HepG2 (cell line): Measurements from ENCODE around the gene CPVL. TPM values are rescaled to one million over a fixed set of nuclear protein-coding genes. Genes with fewer than 3 reads are reported as not detected.

Experiments used
- ATAC-seq: fragments of 200-7000 bp; cut with Tn5 transposase; 3 replicates; pipeline ENCODE4 v1.9.1; 2020; ENCODE audit warnings: mild to moderate bottlenecking, moderate library complexity
- BruUV-seq: library from RNA; stranded (reverse); fragments of 400-500 nt; replicated peaks from 2 replicates; lab custom pipeline; 2021; lab: Mats Ljungman, UMichigan
- CTCF ChIA-PET: fragments of 300-600 bp; formaldehyde crosslinking; extraction: SDS; loops from one replicate; lab custom pipeline; 2021; ENCODE audit warnings: low total read pairs, inconsistent platforms, low intra/inter-chr PET ratio; lab: Yijun Ruan, JAX
- POLR2A ChIA-PET: fragments of 350-600 bp; sonication (Branson Sonifier 250); formaldehyde crosslinking; loops from one replicate; lab custom pipeline; 2020; ENCODE audit warnings: antibody characterized with exemption, inconsistent platforms; lab: Yijun Ruan, JAX
- DNase-seq: peaks from one replicate; pipeline ENCODE4 v3.0.0-alpha.2; 2015; ENCODE audit warnings: low spot score
- FAIRE-seq: peaks from 3 replicates; lab custom pipeline; 2011; peaks lifted over from hg19 to GRCh38; lab: Jason Lieb, UNC
- H2AFZ ChIP-seq: one replicate; pipeline ENCODE4 v1.6.1; 2011; ENCODE audit warnings: low read length, inconsistent platforms
- H3K27ac ChIP-seq: fragments of 300-600 bp; 3 replicates; pipeline ENCODE4 v1.8.0; 2011; ENCODE audit warnings: mixed run types, mild to moderate bottlenecking, mixed read lengths, low read length, inconsistent platforms; ENCODE audit not compliant: insufficient read depth; ENCODE audit errors: extremely low read length
- H3K27me3 ChIP-seq, 2 experiments: fragments of 200-600 bp in 1 of 2; 2 replicates in 1 of 2; 3 replicates in 1 of 2; pipeline versions ENCODE4 v1.6.0 to v1.8.0; 2011; ENCODE audit warnings: low read length in 2 of 2, mild to moderate bottlenecking in 2 of 2, moderate library complexity in 2 of 2, inconsistent platforms in 1 of 2; ENCODE audit not compliant: insufficient read depth in 2 of 2, control insufficient read depth in 1 of 2
- H3K36me3 ChIP-seq, 2 experiments: fragments of 200-600 bp in 1 of 2; replicated peaks in 1 of 2; 2 replicates in 1 of 2; 3 replicates in 1 of 2; pipeline versions ENCODE4 v1.5.1 to v1.8.0; 2011; ENCODE audit warnings: low read length in 2 of 2, inconsistent platforms in 1 of 2; ENCODE audit not compliant: insufficient read depth in 2 of 2, control insufficient read depth in 1 of 2
- H3K4me1 ChIP-seq: 2 replicates; pipeline ENCODE4 v1.5.1; 2012; ENCODE audit warnings: low read length, inconsistent platforms; ENCODE audit not compliant: insufficient read depth
- H3K4me2 ChIP-seq: 2 replicates; pipeline ENCODE4 v1.6.0; 2011; ENCODE audit warnings: low read depth, low read length, inconsistent platforms
- H3K4me3 ChIP-seq, 3 experiments: fragments of 200-600 bp in 1 of 3; sonication (generic), shearing (Covaris generic) in 1 of 3; replicated peaks in 1 of 3; 2 replicates each; pipeline ENCODE4 v1.5.1; 2011 to 2016; ENCODE audit warnings: low read length in 3 of 3, inconsistent platforms in 2 of 3, low read depth in 2 of 3, mild to moderate bottlenecking in 2 of 3, control low read depth in 1 of 3, mixed read lengths in 1 of 3; ENCODE audit not compliant: insufficient read depth in 1 of 3
- H3K79me2 ChIP-seq: one replicate; pipeline ENCODE4 v1.6.1; 2011; ENCODE audit warnings: low read length, inconsistent platforms; ENCODE audit not compliant: insufficient read depth
- H3K9ac ChIP-seq: 2 replicates; pipeline ENCODE4 v1.6.0; 2011; ENCODE audit warnings: mild to moderate bottlenecking, low read depth, low read length, inconsistent platforms; ENCODE audit not compliant: insufficient read depth
- H3K9me3 ChIP-seq: 2 replicates; pipeline ENCODE4 v1.5.1; 2012; ENCODE audit warnings: mild to moderate bottlenecking, low read length
- H4K20me1 ChIP-seq: 2 replicates; pipeline ENCODE4 v1.6.0; 2011; ENCODE audit warnings: inconsistent platforms, mild to moderate bottlenecking, low read length, moderate library complexity; ENCODE audit not compliant: insufficient read depth
- ARID3A ChIP-seq: IDR thresholded peaks from 2 replicates; pipeline ENCODE4 v1.6.1; 2012; ENCODE audit warnings: low read depth, low read length, improper control_type of control experiment
- ATF1 ChIP-seq: IDR thresholded peaks from 2 replicates; pipeline ENCODE4 v1.6.1; 2016; ENCODE audit warnings: mild to moderate bottlenecking, control low read depth
- BCL6 ChIP-seq: IDR thresholded peaks from 2 replicates; pipeline ENCODE4 v1.6.1; 2016; ENCODE audit warnings: missing genetic modification reagents, missing compliant biosample characterization
- FOXP4 ChIP-seq: sonication (generic); formaldehyde crosslinking; IDR thresholded peaks from 2 replicates; pipeline ENCODE4 v1.4.0; 2020; ENCODE audit warnings: missing genetic modification reagents
- HDAC2 ChIP-seq: sonication (generic); formaldehyde crosslinking; IDR thresholded peaks from 2 replicates; pipeline ENCODE4 v1.4.0; 2020; ENCODE audit warnings: missing genetic modification reagents
- MAF1 ChIP-seq: sonication (generic); formaldehyde crosslinking; IDR thresholded peaks from 2 replicates; pipeline ENCODE4 v1.5.0; 2020; ENCODE audit warnings: missing genetic modification reagents, borderline replicate concordance
- SKI ChIP-seq: fragments of 450-650 bp; IDR thresholded peaks from one replicate; pipeline ENCODE4 v1.6.1; 2018; ENCODE audit warnings: mild to moderate bottlenecking; ENCODE audit not compliant: partially characterized antibody
- ZNF614 ChIP-seq: IDR thresholded peaks from 2 replicates; pipeline ENCODE4 v1.6.1; 2018; ENCODE audit warnings: missing biosample characterization, missing genetic modification reagents, inconsistent platforms, borderline replicate concordance
- WGBS: methylation state at CpG from one replicate; pipeline ENCODE4 v1.1.6; 2017; ENCODE audit warnings: low lambda C conversion rate; 5-methylcytosine and 5-hydroxymethylcytosine counted together
- in situ Hi-C: cut with HindIII; loops from 2 replicates; pipeline ENCODE4 v1.10.0; 2017; ENCODE audit warnings: low pct_unique_long_range_greater_than_20kb; ENCODE audit not compliant: extremely low pct_ligation_motif_present
- intact Hi-C: fragments of 100-400 bp; cut with micrococcal nuclease; formaldehyde crosslinking; loops from one replicate; pipeline ENCODE4 v1.10.0; 2022; ENCODE audit not compliant: unreplicated experiment
- polyA plus RNA-seq, 8 experiments: library from polyadenylated mRNA; depleted of rRNA in 3 of 8; stranded (reverse) in 7 of 8; unstranded in 1 of 8; fragments of >200 nt; fragmentation: Illumina TruSeq in 4 of 8; extraction: Trizol in 4 of 8; gene quantifications; 2 replicates each; pipeline versions ENCODE4 v1.2.1 to v1.2.3, GENCODE V29; 2011 to 2016; ENCODE audit warnings: low read depth in 4 of 8, missing spikeins in 1 of 8, mixed read lengths in 1 of 8; ENCODE audit not compliant: insufficient read depth in 1 of 8
- total RNA-seq, 5 experiments: library from RNA; depleted of rRNA; stranded (reverse); fragments of >200 nt; fragmentation: Illumina TruSeq; extraction: Trizol; gene quantifications; 2 replicates each; pipeline ENCODE4 v1.2.3, GENCODE V29; 2016; ENCODE audit warnings: low read depth in 1 of 5
- TF ChIP-seq, protein P1 (sequence below): sonication (generic); formaldehyde crosslinking; IDR thresholded peaks from 2 replicates; pipeline ENCODE4 v1.5.0; 2020; ENCODE audit warnings: missing genetic modification reagents, mild to moderate bottlenecking, borderline replicate concordance

Gene CPVL
- total and polyA plus RNA-seq, 2 of the 13 experiments (the other 11 are each of a cell fraction or from before 2014, with no cell fraction given) = 59.2 to 294 TPM

- no peaks in the 10 kb centered on the region for H3K9me3 ChIP-seq
- no TSS peak for BruUV-seq
- no peaks in the 10 kb centered on the region for H3K79me2 ChIP-seq
- TF ChIP-seq BCL6 (no peak), ATF1 (CRISPR knock-in tag) (no peak), ZNF614 (CRISPR knock-in tag) (no peak), HDAC2 (CRISPR knock-in tag) (no peak)
- H4K20me1 ChIP-seq = no peaks in the 10 kb centered on the region
- H3K27me3 ChIP-seq = no peaks in the 10 kb centered on the region
- CTCF ChIA-PET = no interaction called here
- H3K4me2 ChIP-seq = no peak overlapping the region
- no peak for FAIRE-seq
- H3K36me3 ChIP-seq = no peaks in the 10 kb centered on the region
- intact Hi-C loops (no loop called here), in situ Hi-C loops (no loop called here)
- H3K4me1 ChIP-seq = peaks cover under 1% of the 10 kb centered on the region; the same call in 1 of the 2 replicates
- no peak overlapping the region for H3K9ac ChIP-seq
- H2AFZ ChIP-seq = no peak overlapping the region
- H3K4me3 ChIP-seq = no peak overlapping the region
- POLR2A ChIA-PET = no interaction called here
- DNase-seq = no peak
- no peak overlapping the region for H3K27ac ChIP-seq
- ATAC-seq = no peak
- WGBS = 91% methylated on average over 1 of the region's 1 CpG
Observed at GRCh38 chr7:28992798-28993197, 153.5 kb downstream of the CPVL start.

DNA sequence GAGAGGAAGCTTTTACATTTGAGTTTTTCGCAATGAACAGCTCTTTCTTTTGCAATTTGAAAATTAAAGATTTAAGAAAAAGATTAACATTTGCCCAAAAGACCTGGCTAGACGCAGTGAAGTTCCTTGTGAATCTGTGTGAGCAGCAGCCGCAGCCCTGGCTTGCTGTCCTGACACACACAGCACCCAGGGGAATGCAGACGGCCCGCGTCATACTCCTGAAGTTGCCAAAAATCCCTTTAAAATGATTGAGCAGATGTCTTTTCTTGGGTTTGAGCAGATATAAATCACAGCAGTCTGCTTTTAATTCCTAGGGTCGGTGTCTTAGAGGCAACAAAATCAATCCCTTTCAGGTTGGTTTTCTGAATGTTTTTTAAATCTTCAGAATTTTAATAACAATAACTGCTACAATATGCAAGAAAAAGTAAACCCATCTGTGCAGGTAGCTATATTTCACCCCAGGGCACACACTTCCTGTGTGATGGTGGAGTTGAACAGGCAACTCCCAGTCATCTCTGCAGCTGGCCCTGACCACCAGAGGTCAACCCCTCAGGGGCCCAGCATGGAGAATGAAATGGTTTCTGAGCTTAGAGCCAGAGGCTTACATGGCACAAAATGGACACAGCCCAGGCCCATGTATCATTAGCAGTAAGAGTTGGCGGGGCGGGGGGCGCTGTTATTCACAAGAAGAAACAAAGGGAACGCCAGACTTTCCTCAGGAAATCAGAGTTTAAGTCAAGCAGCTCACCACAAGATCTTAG is 156.0 kb downstream of the CPVL start:
- Histone ChIP-seq H3K36me3 (no peaks in the 10 kb centered on the region), H2AFZ (no peak overlapping the region), H3K9ac (no peak overlapping the region), H3K9me3 (no peaks in the 10 kb centered on the region), H3K27me3 (no peaks in the 10 kb centered on the region), H3K4me3 (no peak overlapping the region), H3K4me2 (no peak overlapping the region), H4K20me1 (no peaks in the 10 kb centered on the region), H3K79me2 (no peaks in the 10 kb centered on the region), H3K27ac (no peak overlapping the region), H3K4me1 (peaks cover 10% of the 10 kb centered on the region; the same call in 1 of the 2 replicates)
- DNase-seq = no peak
- in situ Hi-C loops (no loop called here), intact Hi-C loops (no loop called here)
- POLR2A ChIA-PET = no interaction called here
- BruUV-seq = no TSS peak
- CTCF ChIA-PET = no interaction called here
- no peak; the same call in 2 of the 3 replicates for ATAC-seq
- FAIRE-seq = no peak
- 95% methylated on average over 11 of the region's 11 CpGs for WGBS
- no peak for TF ChIP-seq SKI
- TF ChIP-seq MAF1 (CRISPR knock-in tag) = no peak
- TF ChIP-seq ARID3A = no peak
- TF ChIP-seq, protein P1, sequence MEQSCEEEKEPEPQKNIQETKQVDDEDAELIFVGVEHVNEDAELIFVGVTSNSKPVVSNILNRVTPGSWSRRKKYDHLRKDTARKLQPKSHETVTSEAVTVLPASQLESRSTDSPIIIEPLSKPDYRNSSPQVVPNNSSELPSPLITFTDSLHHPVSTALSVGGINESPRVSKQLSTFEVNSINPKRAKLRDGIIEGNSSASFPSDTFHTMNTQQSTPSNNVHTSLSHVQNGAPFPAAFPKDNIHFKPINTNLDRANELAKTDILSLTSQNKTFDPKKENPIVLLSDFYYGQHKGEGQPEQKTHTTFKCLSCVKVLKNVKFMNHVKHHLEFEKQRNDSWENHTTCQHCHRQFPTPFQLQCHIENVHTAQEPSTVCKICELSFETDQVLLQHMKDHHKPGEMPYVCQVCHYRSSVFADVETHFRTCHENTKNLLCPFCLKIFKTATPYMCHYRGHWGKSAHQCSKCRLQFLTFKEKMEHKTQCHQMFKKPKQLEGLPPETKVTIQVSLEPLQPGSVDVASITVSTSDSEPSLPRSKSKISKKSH (CRISPR knock-in tag) = no peak
- TF ChIP-seq FOXP4 (CRISPR knock-in tag) = no peak
